ENCODE measurements around the gene STARD3. TPM values are rescaled to one million over a fixed set of nuclear protein-coding genes. Genes with fewer than 3 reads are reported as not detected.

Gene STARD3
- total and polyA plus RNA-seq, 2 donors (not counting 3 experiments of a cell fraction or from before 2014, with no cell fraction given), result 51.0 to 75.7 TPM

DNA sequence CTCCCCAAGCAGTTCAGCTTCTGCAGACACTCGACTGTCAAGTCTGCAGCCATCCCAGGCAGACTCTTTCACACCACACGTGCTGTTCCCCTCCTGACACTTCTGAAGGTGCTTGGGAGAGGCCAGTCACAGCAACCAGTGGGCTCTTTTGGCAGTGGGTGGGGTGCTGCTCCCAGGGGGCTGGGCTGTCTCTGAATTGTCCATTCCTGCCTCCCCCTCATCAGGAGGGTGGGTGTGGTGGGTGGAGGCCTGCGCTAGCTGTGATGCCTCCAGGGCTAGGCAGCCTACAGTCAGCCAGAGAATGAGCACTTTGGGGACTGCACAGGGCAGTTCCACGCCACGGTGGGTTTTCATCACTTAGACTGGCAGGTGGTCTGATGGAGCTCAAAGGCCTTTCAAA is 10.3 kb downstream of the STARD3 start:
- H4K20me1 ChIP-seq (replicated peaks; ENCODE audit: control insufficient read depth, extremely low read depth, insufficient read depth, low read length), result no peaks in the 10 kb centered on the region
- DNase-seq (ENCODE audit: low read depth, low spot score) (no peak), FAIRE-seq (no peak)
- no peak overlapping the region for H3K4me2 ChIP-seq (ENCODE audit: insufficient read depth, low read length)
- H3K9ac ChIP-seq (replicated peaks; ENCODE audit: extremely low read depth, insufficient read depth, low read length), result no peak overlapping the region
- H3K4me3 ChIP-seq (replicated peaks in 1 of 3; ENCODE audit: insufficient read depth in 1 of 3, low read depth in 1 of 3, low read length in 3 of 3), result no peak overlapping the region
- no peaks in the 10 kb centered on the region for H3K9me3 ChIP-seq (replicated peaks; ENCODE audit: control insufficient read depth, insufficient read depth, low read length)
- H3K27me3 ChIP-seq (ENCODE audit: control insufficient read depth in 2 of 2, insufficient read depth in 2 of 2, low read length in 2 of 2), result no peaks in the 10 kb centered on the region
- TF ChIP-seq CTCF (IDR thresholded peaks at IDR 0.05; ENCODE audit: extremely low read depth in 1 of 2, insufficient read depth in 1 of 2, low read depth in 1 of 2, low read length in 2 of 2) (no peak), MYC (IDR thresholded peaks at IDR 0.05; ENCODE audit: low read depth, low read length) (no peak), MAX (IDR thresholded peaks at IDR 0.05; ENCODE audit: insufficient read depth, insufficient read length) (no peak)
- H3K9me1 ChIP-seq (replicated peaks; ENCODE audit: control insufficient read depth, extremely low read depth, insufficient read depth, low read length), result no peaks in the 10 kb centered on the region
- no peak overlapping the region for H3K27ac ChIP-seq (ENCODE audit: insufficient read depth, low read depth, low read length)
- BruUV-seq (replicated peaks), result no TSS peak
- dilution Hi-C loops (cut with MboI; ENCODE audit: extremely low pct_ligation_motif_present, low sequenced_read_pairs), result no loop called here
- no peaks in the 10 kb centered on the region for H3K36me3 ChIP-seq (ENCODE audit: control insufficient read depth in 2 of 2, extremely low read depth in 1 of 2, insufficient read depth in 2 of 2, low read length in 2 of 2)
- H3K4me1 ChIP-seq (ENCODE audit: control insufficient read depth, extremely low read depth, insufficient read depth, low read length), result peaks cover 8% of the 10 kb centered on the region
- ChIA-PET POLR2A (no interaction called here), CTCF (interaction anchor here (0.5 to 9.3 kb wide), 4 partner anchors 9 to 27 kb away, joined by 3 to 114 read pairs (median 5); no protein-coding TSS in a partner anchor)
- intact Hi-C loops (cut with micrococcal nuclease), result no loop called here
- H3K79me2 ChIP-seq (ENCODE audit: control insufficient read depth, insufficient read depth, low read length), result peaks cover 9% of the 10 kb centered on the region
- no peak overlapping the region for H2AFZ ChIP-seq (ENCODE audit: low read depth, low read length)

DNA sequence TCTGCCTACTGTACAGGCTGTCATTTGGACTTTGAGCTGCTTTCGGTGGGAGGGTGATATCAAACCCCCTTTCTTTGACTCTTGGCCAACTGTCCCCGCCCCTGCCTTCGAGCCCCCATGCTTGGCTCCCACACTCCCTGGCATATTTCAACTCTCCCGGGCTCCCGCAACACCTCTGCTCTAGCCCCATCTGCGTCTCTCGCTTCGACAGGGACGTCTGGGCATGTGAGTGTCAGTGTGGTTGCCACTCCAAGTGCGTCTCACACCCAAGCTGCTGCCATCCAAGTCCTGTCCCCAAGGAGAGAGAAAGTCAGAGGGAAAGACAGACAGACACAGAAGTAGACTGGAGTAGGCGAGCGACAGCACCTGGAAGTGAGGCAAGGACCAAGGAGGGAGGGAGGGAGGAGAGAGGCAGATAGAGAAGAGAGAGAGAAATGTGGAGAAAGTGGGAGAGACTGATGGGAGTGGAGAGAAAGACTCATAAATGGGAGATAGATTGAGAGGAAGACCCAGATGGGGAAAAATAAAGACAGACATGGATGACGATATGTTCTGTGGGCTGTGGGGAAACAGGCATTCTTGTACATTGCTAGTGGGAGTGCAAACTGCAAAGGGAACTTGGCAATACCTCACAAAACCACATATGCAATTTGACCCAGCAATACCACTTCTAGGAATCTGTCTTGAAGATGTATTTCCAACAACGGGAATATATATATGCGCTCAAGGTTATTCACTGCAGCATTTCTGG is 11.8 kb downstream of the STARD3 start:
- no peaks in the 10 kb centered on the region for H3K4me1 ChIP-seq (ENCODE audit: control insufficient read depth, extremely low read depth, insufficient read depth, low read length)
- H3K9ac ChIP-seq (replicated peaks; ENCODE audit: extremely low read depth, insufficient read depth, low read length), result no peak overlapping the region
- ChIA-PET CTCF (interaction anchor here (1.0 to 9.3 kb wide), 4 partner anchors 8 to 29 kb away, joined by 3 to 114 read pairs (median 5); partner anchors contain the start of gene STARD3), POLR2A (no interaction called here)
- intact Hi-C loops (cut with micrococcal nuclease) (no loop called here), dilution Hi-C loops (cut with MboI; ENCODE audit: extremely low pct_ligation_motif_present, low sequenced_read_pairs) (no loop called here)
- no TSS peak for BruUV-seq (replicated peaks)
- no peaks in the 10 kb centered on the region for H3K9me3 ChIP-seq (replicated peaks; ENCODE audit: control insufficient read depth, insufficient read depth, low read length)
- DNase-seq (ENCODE audit: low read depth, low spot score) (no peak), FAIRE-seq (no peak)
- H4K20me1 ChIP-seq (replicated peaks; ENCODE audit: control insufficient read depth, extremely low read depth, insufficient read depth, low read length), result no peaks in the 10 kb centered on the region
- no peak for TF ChIP-seq FOS (IDR thresholded peaks at IDR 0.05; ENCODE audit: borderline replicate concordance, insufficient read depth, low read length)
- TF ChIP-seq POLR2AphosphoS5 (IDR thresholded peaks at IDR 0.05; ENCODE audit: insufficient read depth, low read depth, low read length), result no peak
- no peak for TF ChIP-seq JUN (IDR thresholded peaks at IDR 0.05; ENCODE audit: borderline replicate concordance, insufficient read depth, insufficient read length, low read depth)
- TF ChIP-seq MYC (IDR thresholded peaks at IDR 0.05; ENCODE audit: low read depth, low read length), result no peak
- no peak for TF ChIP-seq CTCF (IDR thresholded peaks at IDR 0.05; ENCODE audit: extremely low read depth in 1 of 2, insufficient read depth in 1 of 2, low read depth in 1 of 2, low read length in 2 of 2)
- TF ChIP-seq EZH2 (IDR thresholded peaks at IDR 0.05; ENCODE audit: borderline replicate concordance, low read depth, low read length, severe bottlenecking), result no peak
- no peak overlapping the region for H2AFZ ChIP-seq (ENCODE audit: low read depth, low read length)
- no peaks in the 10 kb centered on the region for H3K36me3 ChIP-seq (ENCODE audit: control insufficient read depth in 2 of 2, extremely low read depth in 1 of 2, insufficient read depth in 2 of 2, low read length in 2 of 2)
- H3K79me2 ChIP-seq (ENCODE audit: control insufficient read depth, insufficient read depth, low read length), result peaks cover 6% of the 10 kb centered on the region
- H3K4me2 ChIP-seq (ENCODE audit: insufficient read depth, low read length), result no peak overlapping the region
- H3K27ac ChIP-seq (ENCODE audit: insufficient read depth, low read depth, low read length), result no peak overlapping the region
- no peak overlapping the region for H3K4me3 ChIP-seq (replicated peaks in 1 of 3; ENCODE audit: insufficient read depth in 1 of 3, low read depth in 1 of 3, low read length in 3 of 3)
- no peaks in the 10 kb centered on the region for H3K27me3 ChIP-seq (ENCODE audit: control insufficient read depth in 2 of 2, insufficient read depth in 2 of 2, low read length in 2 of 2)
- no peaks in the 10 kb centered on the region for H3K9me1 ChIP-seq (replicated peaks; ENCODE audit: control insufficient read depth, extremely low read depth, insufficient read depth, low read length)

All from endothelial cell of umbilical vein (primary cell).